Natural killer cell (primary cell): ENCODE data around the gene CCDC197. TPM values are rescaled to one million over a fixed set of nuclear protein-coding genes. Genes with fewer than 3 reads are reported as not detected.
A peak's percentile ranks its signal among the peaks of the same experiment; 100 is the strongest.

Source experiments
- ATAC-seq, 3 donors: fragments of 150-1000 bp in 2 of 3; fragments of 200-7000 bp in 1 of 3; cut with Tn5 transposase; 1 replicate in 1 of 3; 2 replicates in 2 of 3; pipeline ENCODE4 v1.10.0; 2021; ENCODE audit warnings: mild to moderate bottlenecking in 2 of 3, moderate library complexity in 2 of 3
- DNase-seq, 2 donors: peaks; one replicate each; pipeline versions ENCODE4 v3.0.0 to v3.0.0-alpha.2; 2013 to 2021; ENCODE audit warnings: mixed read lengths in 1 of 2
- H3K27ac ChIP-seq: one replicate; pipeline ENCODE4 v1.5.1; 2013; ENCODE audit warnings: mild to moderate bottlenecking, low read length
- H3K27me3 ChIP-seq: one replicate; pipeline ENCODE4 v1.6.1; 2013; ENCODE audit warnings: low read length; ENCODE audit not compliant: control insufficient read depth, insufficient read depth
- H3K36me3 ChIP-seq: one replicate; pipeline ENCODE4 v1.6.1; 2013; ENCODE audit warnings: low read length; ENCODE audit not compliant: control insufficient read depth, insufficient read depth
- H3K4me1 ChIP-seq: one replicate; pipeline ENCODE4 v1.6.1; 2013; ENCODE audit warnings: low read length; ENCODE audit not compliant: control insufficient read depth, insufficient read depth
- H3K4me3 ChIP-seq: one replicate; pipeline ENCODE4 v1.5.1; 2013; ENCODE audit warnings: low read length
- H3K9me3 ChIP-seq: one replicate; pipeline ENCODE4 v1.6.1; 2013; ENCODE audit warnings: low read length; ENCODE audit not compliant: control insufficient read depth, insufficient read depth
- H3K27ac Mint-ChIP-seq, 2 donors: one replicate each; pipeline ENCODE4 v1.8.0; 2022; ENCODE audit warnings: mild to moderate bottlenecking in 2 of 2, mixed read lengths in 2 of 2, moderate library complexity in 1 of 2
- H3K27me3 Mint-ChIP-seq, 2 donors: one replicate each; pipeline ENCODE4 v1.8.0; 2022; ENCODE audit warnings: low read depth in 2 of 2, mixed read lengths in 2 of 2
- H3K36me3 Mint-ChIP-seq: one replicate; pipeline ENCODE4 v1.8.0; 2022; ENCODE audit warnings: mixed read lengths
- H3K4me1 Mint-ChIP-seq, 2 donors: one replicate each; pipeline ENCODE4 v1.8.0; 2022; ENCODE audit warnings: mixed read lengths in 2 of 2
- H3K4me3 Mint-ChIP-seq: one replicate; pipeline ENCODE4 v1.8.0; 2022; ENCODE audit warnings: mild to moderate bottlenecking, moderate library complexity, mixed read lengths
- H3K9me3 Mint-ChIP-seq, 2 donors: one replicate each; pipeline ENCODE4 v1.8.0; 2022; ENCODE audit warnings: mixed read lengths in 2 of 2
- CTCF ChIP-seq: fragments of 200-600 bp; IDR thresholded peaks from one replicate; pipeline ENCODE4 v1.8.0; 2022; ENCODE audit warnings: antibody characterized with exemption
- WGBS: methylation state at CpG from one replicate; pipeline ENCODE4 v1.1.7; 2013; ENCODE audit warnings: missing lambda C conversion rate; ENCODE audit not compliant: insufficient coverage; 5-methylcytosine and 5-hydroxymethylcytosine counted together
- intact Hi-C: fragments of 100-400 bp; cut with micrococcal nuclease; formaldehyde crosslinking; loops from one replicate; pipeline ENCODE4 v1.14.2; 2022
- total RNA-seq, 4 donors: library from RNA; stranded (reverse); fragments of 120-200 nt in 1 of 4; gene quantifications; one replicate each; pipeline versions ENCODE4 v1.2.3 to v1.2.4, GENCODE V29; 2013 to 2022

Gene CCDC197
- total RNA-seq, 3 donors from 2014 or later (not counting 1 experiment from before 2014, with no cell fraction given): not detected

- intact Hi-C loops: loop anchor here (1.0 kb wide), 1 partner anchor 55 kb away; the partner anchor contains the start of genes DDX24 and IFI27L1
- Mint-ChIP-seq H3K4me3 (peak within 1 kb of the TSS; percentile 80), H3K27me3 (peaks cover 23 to 31% of the 10 kb centered on the region in 2 donors), H3K36me3 (no peaks in the 10 kb centered on the region), H3K9me3 (no peaks in the 10 kb centered on the region), H3K4me1 (peaks cover 6 to 9% of the 10 kb centered on the region in 2 donors), H3K27ac (peak within 1 kb of the TSS in 1 of 2 donors; percentile 64)
- DNase-seq (peak; percentile 96 to 98), ATAC-seq (peak; percentile 100)
- no peak within 1 kb of the TSS for H3K27ac ChIP-seq
- H3K4me3 ChIP-seq: peak within 1 kb of the TSS; percentile 22
- peaks cover 12% of the 10 kb centered on the region for H3K4me1 ChIP-seq
- WGBS: 2% methylated on average over 74 of the region's 74 CpGs
- no peaks in the 10 kb centered on the region for H3K36me3 ChIP-seq
- H3K27me3 ChIP-seq: no peaks in the 10 kb centered on the region
- TF ChIP-seq CTCF: no peak
- no peaks in the 10 kb centered on the region for H3K9me3 ChIP-seq
These were observed 29.2 kb downstream of the CCDC197 start, which contains the start of gene OTUB2 for GRCh38 chr14:94026173-94026888. OTUB2 (plus strand) TSS chr14:94026340; CDS start chr14:94026538, 198 bp downstream.

- Histone ChIP-seq H3K27me3 (no peaks in the 10 kb centered on the region), H3K9me3 (no peaks in the 10 kb centered on the region), H3K4me3 (no peak overlapping the region), H3K36me3 (no peaks in the 10 kb centered on the region), H3K4me1 (peaks cover 12% of the 10 kb centered on the region), H3K27ac (no peak overlapping the region)
- H3K4me3 Mint-ChIP-seq: peak overlapping the region; percentile 55
- H3K4me1 Mint-ChIP-seq: peaks cover 6 to 9% of the 10 kb centered on the region in 2 donors
- intact Hi-C loops: loop anchor here (1.0 kb wide), 1 partner anchor 54 kb away; the partner anchor contains the start of genes DDX24 and IFI27L1
- no peak overlapping the region for H3K27ac Mint-ChIP-seq
- no peak for DNase-seq
- no peak for TF ChIP-seq CTCF
- 60% methylated on average over 17 of the region's 17 CpGs for WGBS
- H3K36me3 Mint-ChIP-seq: no peaks in the 10 kb centered on the region
- H3K9me3 Mint-ChIP-seq: no peaks in the 10 kb centered on the region
- H3K27me3 Mint-ChIP-seq: peaks cover 23 to 26% of the 10 kb centered on the region in 2 donors
- no peak for ATAC-seq
These were observed 29.9 kb downstream of the CCDC197 start for GRCh38 chr14:94026889-94027469.

- H3K4me1 ChIP-seq: peaks cover 12% of the 10 kb centered on the region
- Mint-ChIP-seq H3K27me3 (peaks cover 17 to 18% of the 10 kb centered on the region in 2 donors), H3K9me3 (no peaks in the 10 kb centered on the region), H3K27ac (no peak overlapping the region), H3K4me1 (peaks cover 6 to 9% of the 10 kb centered on the region in 2 donors), H3K36me3 (no peaks in the 10 kb centered on the region), H3K4me3 (peak overlapping the region; percentile 70)
- ATAC-seq: no peak
- TF ChIP-seq CTCF: no peak
- H3K27ac ChIP-seq: no peak overlapping the region
- H3K27me3 ChIP-seq: no peaks in the 10 kb centered on the region
- no peak for DNase-seq
- H3K4me3 ChIP-seq: no peak overlapping the region
- no peaks in the 10 kb centered on the region for H3K36me3 ChIP-seq
- 91% methylated on average over 13 of the region's 14 CpGs for WGBS
- intact Hi-C loops: loop anchor here (1.0 kb wide), 1 partner anchor 101 kb away; the partner anchor contains the start of gene IFI27L2
- H3K9me3 ChIP-seq: no peaks in the 10 kb centered on the region
These were observed 30.7 kb downstream of the CCDC197 start for GRCh38 chr14:94027566-94028449.
